HuH-7 (cell line): ENCODE data around the gene TRPV4.

ENCODE experiments used
- DNase-seq: peaks from one replicate; pipeline ENCODE4 v3.0.0; 2011; ENCODE audit warnings: low spot score

TRPV4 gene

DNA sequence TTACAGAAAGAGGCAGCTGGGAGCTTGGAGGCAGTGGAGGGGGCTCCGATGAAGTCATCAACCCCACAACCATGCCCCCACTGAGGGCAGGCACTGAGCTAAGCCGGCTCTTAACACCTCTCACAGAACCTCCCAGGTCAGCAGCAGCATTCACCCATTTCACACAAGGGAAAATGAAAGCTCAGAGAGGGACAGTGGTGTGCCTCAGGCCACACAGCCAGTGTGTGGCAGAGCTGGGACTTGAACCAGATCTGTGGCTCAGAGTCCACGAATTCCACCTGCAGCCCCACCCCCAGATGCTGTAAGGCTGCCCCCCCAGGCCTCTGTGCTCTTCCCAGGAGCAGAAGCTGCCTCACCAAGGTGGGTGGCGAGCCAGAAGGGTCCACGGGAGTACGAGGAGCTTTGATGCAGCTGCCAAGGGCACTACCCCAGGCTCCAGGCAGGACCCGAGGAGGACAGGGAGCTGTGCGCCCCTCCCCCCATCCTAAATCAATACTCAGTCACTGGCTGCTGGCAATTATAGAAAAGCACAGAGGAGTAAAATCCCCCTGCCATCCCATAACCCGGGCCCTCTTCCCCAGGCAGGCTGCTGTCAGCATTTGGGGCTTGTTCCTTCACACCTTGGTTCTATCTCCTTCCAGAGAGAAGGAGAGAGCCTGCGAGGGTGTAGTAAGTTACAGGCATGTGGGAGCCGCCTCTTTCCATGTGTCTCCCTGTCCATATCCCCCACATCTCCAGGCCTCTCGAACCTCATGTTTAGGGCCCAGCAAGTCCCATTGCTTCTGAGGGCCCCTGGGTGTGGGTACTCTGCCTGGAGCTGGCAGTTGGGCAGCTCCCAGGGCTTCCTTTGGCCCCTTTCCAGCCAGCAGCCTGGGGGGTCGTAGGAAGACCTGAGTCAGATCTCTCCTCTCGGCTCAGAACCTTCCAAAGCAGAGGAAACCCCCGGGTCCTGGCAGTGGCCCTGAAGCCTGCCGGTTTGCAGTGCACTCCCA is 72.0 kb downstream of the TRPV4 start:
- no peak for DNase-seq

- no peak for DNase-seq
Measured at GRCh38 chr12:109760031-109760929, 72.9 kb downstream of the TRPV4 start.

DNA sequence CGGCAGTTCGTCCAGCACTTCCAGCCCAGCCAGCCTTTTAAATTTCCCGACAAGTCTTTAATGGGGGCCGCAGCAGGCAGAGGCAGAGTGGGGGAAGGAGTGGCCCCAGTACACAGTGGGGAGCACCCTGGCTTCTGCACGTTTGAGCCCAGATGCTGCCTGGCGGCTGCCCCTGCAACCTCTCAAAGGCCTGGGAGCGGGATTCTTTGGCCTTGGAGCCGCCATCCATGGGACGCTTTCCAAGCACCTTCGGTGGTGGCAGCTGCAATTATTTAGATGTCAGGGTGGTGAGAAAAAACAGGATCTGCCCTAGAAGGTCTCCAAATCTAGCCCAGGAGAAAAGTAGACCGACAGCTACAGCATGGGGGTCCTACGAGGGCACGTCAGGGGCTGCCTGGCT is 73.6 kb downstream of the TRPV4 start:
- DNase-seq = no peak

DNA sequence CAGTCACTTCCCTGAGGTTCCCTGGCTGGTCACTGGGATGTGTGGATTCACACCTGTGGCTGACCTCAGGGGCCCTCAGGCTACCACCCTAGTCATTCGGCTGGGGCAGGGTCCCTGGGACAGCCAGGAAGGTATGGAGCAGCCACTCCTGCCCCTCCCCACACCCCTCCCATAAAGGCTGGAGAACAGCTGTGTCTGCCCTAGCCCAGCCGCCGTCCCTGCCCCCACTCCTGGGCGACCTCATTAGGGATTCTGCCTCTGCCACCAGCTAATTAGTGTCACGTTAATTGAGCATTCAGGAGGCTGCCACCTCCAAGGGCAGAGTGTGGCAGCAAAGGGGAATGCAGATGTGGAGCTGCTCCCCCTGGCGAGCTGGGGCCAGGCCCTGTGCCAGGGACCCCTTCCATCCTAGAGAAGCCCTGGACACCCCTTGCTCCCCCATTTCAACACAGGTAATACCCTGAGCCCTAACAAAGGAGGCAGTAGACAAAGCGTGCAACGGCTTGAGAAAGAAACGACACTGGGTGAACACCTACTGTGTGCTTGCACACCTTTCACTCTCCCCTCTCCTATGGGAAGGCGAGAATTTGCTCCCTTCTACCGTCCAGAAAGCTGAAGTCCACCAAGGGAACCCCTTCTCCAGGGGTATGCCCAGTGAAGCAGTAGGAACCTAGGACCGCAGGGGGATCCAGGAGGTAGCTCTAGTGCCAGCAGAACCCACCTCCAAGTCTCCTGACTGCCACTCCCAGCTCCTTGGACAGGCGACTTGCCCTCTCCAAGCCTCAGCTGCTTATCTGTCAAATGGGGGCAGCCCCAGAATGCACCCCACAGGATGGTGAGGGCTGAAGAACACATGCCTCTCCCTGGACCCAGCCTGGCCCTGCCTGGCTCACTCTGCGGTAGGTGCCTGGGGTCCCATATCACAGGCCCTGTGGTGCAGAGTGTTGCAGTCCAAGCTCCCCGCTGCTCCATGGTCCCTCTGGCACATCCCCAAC is 74.5 kb downstream of the TRPV4 start:
- DNase-seq = no peak

DNA sequence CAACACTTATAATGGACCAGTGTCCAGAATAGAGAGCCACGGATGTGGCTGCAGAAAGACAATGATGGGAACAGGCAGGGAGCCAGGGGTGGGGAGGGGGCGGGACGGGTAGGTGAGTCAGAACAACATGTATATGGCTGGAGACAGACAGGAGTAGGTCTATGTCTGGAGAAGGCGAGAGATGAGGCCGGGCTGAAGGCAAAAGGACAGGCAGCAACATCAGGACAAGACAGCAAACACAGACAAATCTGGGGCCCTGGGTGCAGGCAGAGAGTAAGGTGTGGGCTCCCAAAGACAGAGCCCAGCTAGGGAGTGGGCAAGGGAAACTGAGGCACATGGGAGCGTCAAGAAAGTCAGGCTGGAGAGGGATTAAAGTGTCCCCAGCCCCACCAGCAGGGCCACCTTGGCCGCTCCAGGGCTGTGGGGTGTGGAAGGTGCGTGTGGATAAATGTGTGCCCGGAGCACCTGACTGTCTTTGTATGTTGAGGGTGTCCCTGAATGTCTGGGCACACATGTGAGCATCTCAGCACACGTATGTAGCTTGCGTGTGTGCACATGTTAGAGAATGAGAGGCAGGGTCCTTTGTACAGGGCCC is 75.4 kb downstream of the TRPV4 start:
- DNase-seq = no peak

DNA sequence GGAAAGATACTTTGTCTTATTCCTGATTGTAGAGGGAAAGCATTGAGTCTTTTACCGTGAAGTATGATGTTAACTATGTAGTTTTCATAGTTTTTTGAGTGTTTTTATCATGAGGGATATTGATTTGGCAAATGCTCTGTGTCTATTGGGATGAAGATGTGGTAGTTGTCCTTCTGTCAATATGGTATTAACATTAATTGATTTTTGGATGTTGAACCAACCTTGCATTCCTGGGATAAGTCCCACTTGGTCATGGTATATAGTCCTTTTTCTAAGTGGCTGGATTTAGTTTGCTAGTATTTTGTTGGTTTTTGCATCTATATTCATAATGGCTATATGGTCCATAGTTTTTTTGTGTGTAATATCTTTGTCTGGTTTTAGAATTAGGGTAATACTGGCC is 76.7 kb downstream of the TRPV4 start:
- no peak for DNase-seq

- no peak for DNase-seq
Measured at GRCh38 chr12:109753959-109754358, 79.2 kb downstream of the TRPV4 start.

GRCh38 chr12:109753054-109753401 is 80.2 kb downstream of the TRPV4 start:
- no peak for DNase-seq

- DNase-seq = no peak
Measured at GRCh38 chr12:109752117-109753053, 80.8 kb downstream of the TRPV4 start.

DNA sequence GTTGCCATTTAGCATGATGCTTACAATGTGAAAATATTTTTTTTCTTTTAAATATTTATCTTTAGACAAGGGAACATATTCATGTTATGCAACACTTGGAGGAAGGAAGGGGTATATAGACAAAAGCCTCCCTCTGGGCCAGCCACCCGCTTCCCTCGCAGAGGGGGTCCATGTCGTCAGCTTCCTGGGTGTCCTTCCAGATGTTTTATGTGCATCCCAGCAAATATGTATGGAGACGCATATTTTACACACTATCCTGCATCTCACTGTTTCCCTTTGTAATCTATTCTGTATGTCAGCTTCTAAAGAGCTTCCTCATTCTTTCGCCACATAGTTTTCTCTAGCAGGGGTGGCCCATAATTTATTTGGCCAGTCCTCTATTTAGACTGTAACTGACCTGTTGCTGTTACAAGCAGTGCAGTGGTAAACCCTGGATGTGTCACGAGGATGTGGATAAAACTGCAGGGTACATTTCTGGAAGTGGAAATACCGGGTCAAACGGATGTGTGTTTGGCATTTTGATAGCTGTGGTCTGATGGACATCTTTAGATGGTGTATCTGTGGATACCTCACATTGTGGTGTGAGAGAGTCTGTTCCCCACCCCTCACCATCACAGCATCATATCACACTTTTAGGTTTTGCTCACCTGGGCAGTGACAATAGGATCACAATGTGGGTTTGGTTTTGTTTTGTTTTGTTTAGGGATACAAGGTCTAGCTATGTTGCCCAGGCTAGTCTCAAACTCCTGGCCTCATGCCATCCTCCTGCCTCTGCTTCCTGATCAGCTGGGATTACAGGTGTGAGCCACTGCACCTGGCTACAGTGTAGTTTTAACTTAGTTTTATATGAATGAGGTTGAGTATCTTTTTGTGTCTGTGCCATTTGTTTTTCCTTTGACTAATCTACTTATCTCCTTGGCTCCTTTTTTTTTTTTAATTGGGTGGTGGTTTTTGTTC is 87.9 kb downstream of the TRPV4 start:
- DNase-seq = no peak

DNA sequence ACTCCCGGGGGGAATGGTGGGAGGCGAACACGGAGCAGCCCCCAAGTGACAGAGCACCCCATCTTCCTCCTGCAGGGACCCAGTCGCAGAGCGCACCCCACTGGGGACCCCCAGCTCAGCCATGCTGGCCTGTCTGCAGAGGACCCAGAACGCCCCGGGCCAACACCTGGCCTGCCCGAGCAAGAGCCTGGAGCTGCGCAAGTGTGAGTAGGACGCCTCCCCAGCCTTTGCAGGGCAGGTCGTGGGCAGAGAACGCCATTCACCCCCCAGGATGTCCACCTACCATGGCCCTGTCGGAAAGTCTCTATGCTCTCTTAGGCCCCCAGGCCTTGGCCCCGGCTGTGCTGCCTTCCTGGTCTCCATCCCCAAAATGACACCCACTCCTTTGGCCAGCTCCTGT is 89.2 kb downstream of the TRPV4 start:
- no peak for DNase-seq

DNA sequence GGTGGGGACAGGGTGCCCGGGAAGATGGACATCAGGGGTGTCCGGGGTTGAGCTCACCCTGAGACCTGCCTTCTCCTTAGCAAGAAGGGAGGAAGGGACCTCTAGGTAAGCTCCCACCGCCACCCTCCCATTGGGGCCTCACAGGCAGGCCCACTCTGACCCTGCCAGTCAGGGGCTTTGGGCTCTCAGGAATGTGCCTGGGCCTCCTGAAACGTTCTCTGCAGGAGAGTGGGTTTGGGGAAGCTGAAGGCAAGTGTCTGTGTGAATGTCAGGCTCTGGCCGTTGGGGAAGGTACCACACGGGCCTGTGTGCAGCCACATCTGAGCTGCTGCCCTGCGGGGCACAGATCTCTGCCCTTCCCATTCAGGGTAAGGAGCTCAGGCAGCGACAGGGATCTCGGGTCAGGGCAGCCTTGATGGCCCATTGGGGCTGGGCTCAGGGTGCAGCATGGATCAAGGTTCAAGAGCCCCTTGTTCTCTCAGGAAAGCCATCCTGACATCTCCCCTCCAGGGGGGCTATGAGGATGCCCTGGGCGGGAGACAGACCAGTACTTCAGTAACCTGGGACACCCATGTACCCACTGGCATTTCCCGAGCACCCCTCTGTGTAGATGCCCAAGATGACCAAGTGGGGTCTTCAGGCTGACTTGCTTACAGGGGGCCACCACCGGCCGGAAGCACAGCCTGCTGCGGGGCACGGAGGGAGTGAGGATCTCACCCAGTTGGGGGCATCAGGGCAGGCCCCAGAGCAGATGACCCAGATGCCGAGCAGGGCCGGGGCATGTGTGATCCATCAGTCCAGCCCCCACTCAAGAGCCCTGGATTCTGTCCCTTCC is 89.9 kb downstream of the TRPV4 start:
- DNase-seq = no peak

DNA sequence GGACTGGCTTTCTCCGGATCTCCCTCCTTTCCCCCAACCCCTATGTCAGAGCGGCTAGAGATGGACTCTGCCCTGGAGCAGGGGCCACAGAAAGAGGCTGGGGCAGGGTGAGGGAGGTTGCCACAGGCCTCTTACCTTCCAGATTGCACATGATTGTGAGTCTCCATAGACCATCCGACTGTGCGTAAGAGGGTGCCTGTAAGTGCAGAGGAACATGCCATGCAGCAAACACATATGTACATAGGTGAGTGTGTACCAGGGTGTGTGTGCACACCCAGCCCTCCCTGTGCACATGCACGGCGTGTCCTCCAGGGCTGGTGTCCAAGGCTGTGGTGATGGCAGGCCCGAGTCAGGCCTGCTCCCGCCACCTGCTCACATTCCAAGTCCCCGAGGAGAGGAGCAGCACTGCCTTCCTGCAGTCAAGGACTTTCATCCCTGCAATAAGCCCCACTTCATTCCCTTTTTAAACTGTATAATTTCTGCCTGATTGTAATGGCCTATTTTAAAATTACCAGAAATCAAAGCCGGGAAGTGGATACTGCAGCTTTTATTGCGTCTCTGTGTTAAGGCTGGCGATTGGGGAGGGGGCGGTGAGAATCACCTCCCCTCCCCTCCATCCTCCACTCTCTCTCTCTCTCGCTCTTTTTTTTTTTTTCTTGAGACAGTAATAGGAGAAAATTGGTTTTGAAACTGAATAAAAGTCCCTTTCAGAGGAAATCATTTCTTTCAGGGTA is 91.1 kb downstream of the TRPV4 start:
- peak; percentile 70 for DNase-seq

DNA sequence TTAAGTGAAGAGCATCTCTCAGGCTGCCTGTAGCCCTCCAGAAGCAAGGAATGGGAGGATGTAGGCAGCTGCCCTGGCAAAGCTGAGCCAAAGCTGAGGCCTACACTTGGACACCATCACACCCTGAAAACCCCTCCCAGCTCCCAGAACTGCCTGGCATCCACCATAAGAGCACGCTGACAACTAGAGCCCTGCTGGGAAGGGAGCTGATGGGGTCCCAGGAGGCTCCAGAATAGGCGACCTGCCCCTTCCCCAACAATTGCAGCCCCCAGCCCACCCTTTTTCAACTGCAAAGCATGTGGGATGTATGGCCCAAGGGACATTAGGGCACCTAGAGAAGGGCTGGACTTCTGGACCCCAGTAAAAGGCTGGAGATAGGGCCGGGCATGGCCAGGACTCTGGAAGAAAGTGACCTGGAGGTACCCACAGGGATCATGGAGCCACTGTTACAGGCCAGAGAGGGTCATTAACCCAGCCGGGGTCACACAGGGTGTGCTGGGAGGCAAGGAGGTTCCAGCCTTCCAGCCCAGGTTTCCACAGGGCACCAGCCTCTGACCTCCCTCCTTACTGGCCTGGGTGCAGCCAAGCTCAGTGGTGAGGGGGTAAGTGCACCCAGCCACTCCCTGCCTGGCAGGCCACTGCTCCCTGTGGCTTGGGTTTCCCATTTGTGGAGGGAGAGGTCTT is 91.8 kb downstream of the TRPV4 start:
- DNase-seq = no peak

GRCh38 chr12:109740694-109741245 is 92.4 kb downstream of the TRPV4 start:
- DNase-seq = no peak
